Measurements from ENCODE around the gene CD109.
"Not testable (repeated sequence)": the region's sequence is repeated elsewhere in the genome, so short reads cannot be mapped to it uniquely, and the experiment has no call there.

The CD109 gene

GRCh38 chr6:73690056-73690455, 5.9 kb upstream of the CD109 start:
- no peak for DNase-seq

- DNase-seq, result no peak
These were observed 4.5 kb upstream of the CD109 start for GRCh38 chr6:73691512-73691911.

GRCh38 chr6:73694711-73695411, 1.1 kb upstream of the CD109 start:
- DNase-seq, result no peak

- peak in 1 of 2 experiments; percentile 10 for DNase-seq
These were observed 1.1 kb downstream of the CD109 start for GRCh38 chr6:73696966-73697655.

GRCh38 chr6:73699676-73700459, 3.9 kb downstream of the CD109 start:
- DNase-seq, result no peak

GRCh38 chr6:73702444-73702843, 6.4 kb downstream of the CD109 start:
- DNase-seq, result no peak

GRCh38 chr6:73703466-73703865, 7.5 kb downstream of the CD109 start:
- no peak for DNase-seq

- no peak for DNase-seq
These were observed 8.3 kb downstream of the CD109 start for GRCh38 chr6:73704260-73704659.

- no peak for DNase-seq
These were observed 8.8 kb downstream of the CD109 start for GRCh38 chr6:73704798-73705197.

- DNase-seq, result no peak
These were observed 11.0 kb downstream of the CD109 start for GRCh38 chr6:73706971-73707370.

- peak in 1 of 2 experiments; percentile 20 for DNase-seq
These were observed 14.5 kb downstream of the CD109 start for GRCh38 chr6:73710470-73710869.

GRCh38 chr6:73710948-73711347, 14.9 kb downstream of the CD109 start:
- DNase-seq, result no peak

GRCh38 chr6:73712535-73713173, 16.7 kb downstream of the CD109 start:
- no peak for DNase-seq

- DNase-seq, result no peak
These were observed 17.6 kb downstream of the CD109 start for GRCh38 chr6:73713426-73714147.

- not testable (repeated sequence) for DNase-seq
These were observed 19.1 kb downstream of the CD109 start for GRCh38 chr6:73715111-73715508.

- DNase-seq, result no peak
These were observed 23.0 kb downstream of the CD109 start for GRCh38 chr6:73719046-73719445.

- no peak for DNase-seq
These were observed 26.5 kb downstream of the CD109 start for GRCh38 chr6:73722318-73723060.

- DNase-seq, result not testable (repeated sequence)
These were observed 27.5 kb downstream of the CD109 start for GRCh38 chr6:73723480-73723879.

- no peak for DNase-seq
These were observed 28.4 kb downstream of the CD109 start for GRCh38 chr6:73724389-73724788.

GRCh38 chr6:73725192-73725591, 29.2 kb downstream of the CD109 start:
- not testable (repeated sequence) for DNase-seq

GRCh38 chr6:73727114-73727513, 31.1 kb downstream of the CD109 start:
- DNase-seq, result no peak
